Measurements from ENCODE around the gene NFKBIB. TPM values are rescaled to one million over a fixed set of nuclear protein-coding genes. Genes with fewer than 3 reads are reported as not detected.
A peak's percentile ranks its signal among the peaks of the same experiment; 100 is the strongest.

The NFKBIB gene
- total and polyA plus RNA-seq, 2 of the 13 experiments (the other 11 are each of a cell fraction or from before 2014, with no cell fraction given) = 8.6 to 14.9 TPM

DNA sequence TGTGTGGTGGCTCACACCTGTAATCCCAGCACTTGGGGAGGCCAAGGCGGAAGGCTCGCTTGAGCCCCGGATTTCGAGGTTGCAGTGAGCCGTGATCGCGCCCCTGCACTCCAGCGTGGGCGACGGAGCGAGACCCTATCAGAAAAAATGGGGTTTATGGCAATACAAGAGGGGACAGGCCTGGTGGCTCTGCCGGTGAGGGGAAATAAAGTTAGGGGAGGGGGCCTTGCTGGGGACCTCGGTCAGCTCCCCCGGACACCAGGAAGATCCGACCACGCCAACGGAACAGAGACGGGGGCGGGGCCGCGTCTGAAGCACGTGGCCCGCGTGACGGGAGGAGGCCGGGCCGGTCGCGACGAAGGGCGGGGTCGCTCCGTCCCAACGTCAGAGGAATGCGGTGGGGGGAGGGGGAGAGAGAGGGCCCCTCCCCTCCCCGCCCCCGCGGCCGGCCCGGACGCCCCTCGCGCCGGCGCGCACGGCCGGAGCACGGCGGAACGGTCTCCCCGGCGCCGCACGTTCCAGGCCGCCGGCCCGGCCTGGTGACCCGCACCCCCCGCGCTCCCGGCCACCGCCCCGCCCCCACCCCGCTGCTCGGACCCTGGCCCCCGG lies 48.0 kb upstream of the NFKBIB start (continued):
- no peak for TF ChIP-seq ZSCAN20 (CRISPR knock-in tag; IDR thresholded peaks at IDR 0.05; ENCODE audit: borderline replicate concordance)
- TF ChIP-seq CBX5 (CRISPR knock-in tag; IDR thresholded peaks at IDR 0.05; ENCODE audit: borderline replicate concordance) = peak; percentile 50; the same call in 1 of the 2 replicates
- peak; percentile 55; the same call in 1 of the 2 replicates for TF ChIP-seq ZNF792 (CRISPR knock-in tag; IDR thresholded peaks at IDR 0.05)
- TF ChIP-seq NR2C2 (CRISPR knock-in tag; IDR thresholded peaks at IDR 0.05; ENCODE audit: borderline replicate concordance) = no peak
- TF ChIP-seq CBX2 (IDR thresholded peaks at IDR 0.05; ENCODE audit: low read depth, low read length) = no peak
- no peak for TF ChIP-seq CBX2 (CRISPR knock-in tag; IDR thresholded peaks at IDR 0.05; ENCODE audit: low read depth)
- TF ChIP-seq RBM22 (optimal IDR thresholded peaks at IDR 0.05; ENCODE audit: low read length) = no peak
- peak; percentile 69; the same call in 1 of the 2 replicates for TF ChIP-seq MEIS2 (CRISPR knock-in tag; IDR thresholded peaks at IDR 0.05)
- TF ChIP-seq, protein P1, sequence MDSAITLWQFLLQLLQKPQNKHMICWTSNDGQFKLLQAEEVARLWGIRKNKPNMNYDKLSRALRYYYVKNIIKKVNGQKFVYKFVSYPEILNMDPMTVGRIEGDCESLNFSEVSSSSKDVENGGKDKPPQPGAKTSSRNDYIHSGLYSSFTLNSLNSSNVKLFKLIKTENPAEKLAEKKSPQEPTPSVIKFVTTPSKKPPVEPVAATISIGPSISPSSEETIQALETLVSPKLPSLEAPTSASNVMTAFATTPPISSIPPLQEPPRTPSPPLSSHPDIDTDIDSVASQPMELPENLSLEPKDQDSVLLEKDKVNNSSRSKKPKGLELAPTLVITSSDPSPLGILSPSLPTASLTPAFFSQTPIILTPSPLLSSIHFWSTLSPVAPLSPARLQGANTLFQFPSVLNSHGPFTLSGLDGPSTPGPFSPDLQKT (CRISPR knock-in tag; IDR thresholded peaks at IDR 0.05; ENCODE audit: borderline replicate concordance) = peak; percentile 27; the same call in 1 of the 2 replicates
- TF ChIP-seq HMG20B (CRISPR knock-in tag; conservative IDR thresholded peaks at IDR 0.05) = no peak
- no peak for TF ChIP-seq SMARCE1 (IDR thresholded peaks at IDR 0.05; ENCODE audit: borderline replicate concordance)
- TF ChIP-seq ZC3H4 (CRISPR knock-in tag; IDR thresholded peaks at IDR 0.05; ENCODE audit: borderline replicate concordance) = no peak
- no peak for TF ChIP-seq ZBTB3 (CRISPR knock-in tag; IDR thresholded peaks at IDR 0.05; ENCODE audit: borderline replicate concordance, low read depth)
- no peak for TF ChIP-seq ATM (IDR thresholded peaks at IDR 0.05; ENCODE audit: borderline replicate concordance)
- no peak; the same call in 1 of the 2 replicates for TF ChIP-seq PITX1 (CRISPR knock-in tag; IDR thresholded peaks at IDR 0.05)
- TF ChIP-seq JARID2 (CRISPR knock-in tag; IDR thresholded peaks at IDR 0.05; ENCODE audit: insufficient replicate concordance) = no peak
- TF ChIP-seq ZNF879 (CRISPR knock-in tag; IDR thresholded peaks at IDR 0.05) = no peak
- no peak for TF ChIP-seq ZZZ3 (CRISPR knock-in tag; IDR thresholded peaks at IDR 0.05; ENCODE audit: borderline replicate concordance)
- TF ChIP-seq KLF15 (CRISPR knock-in tag; IDR thresholded peaks at IDR 0.05; ENCODE audit: borderline replicate concordance) = 0 out of 2 replicates have a peak, but pooled peaks have one; percentile 70
- TF ChIP-seq NR3C1 (CRISPR knock-in tag; IDR thresholded peaks at IDR 0.05) = no peak
- no peak for TF ChIP-seq ZFYVE20 (CRISPR knock-in tag; IDR thresholded peaks at IDR 0.05; ENCODE audit: borderline replicate concordance, low read depth)
- no peak for TF ChIP-seq ZFP1 (CRISPR knock-in tag; IDR thresholded peaks at IDR 0.05)
- TF ChIP-seq SNRNP70 (IDR thresholded peaks at IDR 0.05; ENCODE audit: low read depth, low read length) = no peak
- TF ChIP-seq, protein P2, sequence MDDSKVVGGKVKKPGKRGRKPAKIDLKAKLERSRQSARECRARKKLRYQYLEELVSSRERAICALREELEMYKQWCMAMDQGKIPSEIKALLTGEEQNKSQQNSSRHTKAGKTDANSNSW (CRISPR knock-in tag; IDR thresholded peaks at IDR 0.05; ENCODE audit: borderline replicate concordance) = no peak
- TF ChIP-seq, protein P3, sequence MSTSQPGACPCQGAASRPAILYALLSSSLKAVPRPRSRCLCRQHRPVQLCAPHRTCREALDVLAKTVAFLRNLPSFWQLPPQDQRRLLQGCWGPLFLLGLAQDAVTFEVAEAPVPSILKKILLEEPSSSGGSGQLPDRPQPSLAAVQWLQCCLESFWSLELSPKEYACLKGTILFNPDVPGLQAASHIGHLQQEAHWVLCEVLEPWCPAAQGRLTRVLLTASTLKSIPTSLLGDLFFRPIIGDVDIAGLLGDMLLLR (CRISPR knock-in tag; IDR thresholded peaks at IDR 0.05) = no peak; the same call in 1 of the 2 replicates
- no peak for TF ChIP-seq ARID2 (CRISPR knock-in tag; IDR thresholded peaks at IDR 0.05; ENCODE audit: borderline replicate concordance)
- TF ChIP-seq MIXL1 (CRISPR knock-in tag; IDR thresholded peaks at IDR 0.05) = no peak; the same call in 1 of the 2 replicates
- peak; percentile 51; the same call in 1 of the 2 replicates for TF ChIP-seq MIER3 (CRISPR knock-in tag; IDR thresholded peaks at IDR 0.05; ENCODE audit: borderline replicate concordance)
- TF ChIP-seq ZNF274 (CRISPR knock-in tag; IDR thresholded peaks at IDR 0.05) = no peak
- TF ChIP-seq RAD51 (IDR thresholded peaks at IDR 0.05; ENCODE audit: borderline replicate concordance) = peak; percentile 45; the same call in 1 of the 2 replicates
- TF ChIP-seq ZNF564 (CRISPR knock-in tag; IDR thresholded peaks at IDR 0.05) = no peak
- no peak for TF ChIP-seq NONO (IDR thresholded peaks at IDR 0.05)
- 0 out of 2 replicates have a peak, but pooled peaks have one; percentile 58 for TF ChIP-seq NONO (CRISPR knock-in tag; conservative IDR thresholded peaks at IDR 0.05)
